Neural cell (in vitro differentiated cells): Measurements from ENCODE around the gene SMARCA4. TPM values are rescaled to one million over a fixed set of nuclear protein-coding genes. Genes with fewer than 3 reads are reported as not detected.

Experiments
- H2AFZ ChIP-seq: fragments of 200-600, 300-800 bp; sonication (generic), shearing (Covaris generic); 2 replicates; pipeline ENCODE4 v1.6.0; 2014; ENCODE audit warnings: low read depth, mild to moderate bottlenecking, antibody characterized with exemption, low read length, moderate library complexity
- H3F3A ChIP-seq: fragments of 200-600 bp; shearing (Covaris generic); 2 replicates; pipeline ENCODE4 v1.6.1; 2016; ENCODE audit warnings: mild to moderate bottlenecking, moderate library complexity, mixed read lengths, antibody characterized with exemption, low read length; ENCODE audit not compliant: insufficient read depth, poor library complexity, severe bottlenecking
- H3K27ac ChIP-seq: fragments of 200-600, 300-800 bp; sonication (generic), shearing (Covaris generic); 2 replicates; pipeline ENCODE4 v1.5.1; 2014; ENCODE audit warnings: mild to moderate bottlenecking, low read length, moderate library complexity
- H3K27me3 ChIP-seq: fragments of 300-800, 200-600 bp; sonication (generic), shearing (Covaris generic); 2 replicates; pipeline ENCODE4 v1.6.0; 2014; ENCODE audit warnings: mild to moderate bottlenecking, low read depth, low read length, moderate library complexity; ENCODE audit not compliant: insufficient read depth
- H3K36me3 ChIP-seq: fragments of 300-800, 200-600 bp; sonication (generic), shearing (Covaris generic); 2 replicates; pipeline ENCODE4 v1.5.1; 2014; ENCODE audit warnings: mild to moderate bottlenecking, antibody characterized with exemption, low read length, moderate library complexity; ENCODE audit not compliant: insufficient read depth
- H3K4me2 ChIP-seq: fragments of 300-800, 200-600 bp; sonication (generic), shearing (Covaris generic); 2 replicates; pipeline ENCODE4 v1.6.0; 2014; ENCODE audit warnings: mild to moderate bottlenecking, low read length
- H3K4me3 ChIP-seq: fragments of 300-800, 200-600 bp; sonication (generic), shearing (Covaris generic); 2 replicates; pipeline ENCODE4 v1.5.1; 2014; ENCODE audit warnings: mild to moderate bottlenecking, low read length, moderate library complexity
- H3K79me2 ChIP-seq: fragments of 200-600 bp; shearing (Covaris generic); replicated peaks from 2 replicates; pipeline ENCODE4 v1.6.0; 2014; ENCODE audit warnings: mild to moderate bottlenecking, low read length, moderate library complexity; ENCODE audit not compliant: insufficient read depth
- H3K9ac ChIP-seq: fragments of 300-800, 200-600 bp; sonication (generic), shearing (Covaris generic); 2 replicates; pipeline ENCODE4 v1.6.1; 2016; ENCODE audit warnings: mild to moderate bottlenecking, low read length, mixed read lengths
- H3K9me2 ChIP-seq: fragments of 200-600 bp; shearing (Covaris generic); 2 replicates; pipeline ENCODE4 v1.6.1; 2016; ENCODE audit warnings: mild to moderate bottlenecking, low read length, mixed read lengths; ENCODE audit not compliant: insufficient read depth
- H3K9me3 ChIP-seq: fragments of 200-600, 300-800 bp; sonication (generic), shearing (Covaris generic); 2 replicates; pipeline ENCODE4 v1.6.1; 2016; ENCODE audit warnings: mild to moderate bottlenecking, mixed run types, low read length, moderate library complexity, mixed read lengths
- H4K20me1 ChIP-seq: fragments of 200-600 bp; shearing (Covaris generic); 2 replicates; pipeline ENCODE4 v1.6.1; 2016; ENCODE audit warnings: mild to moderate bottlenecking, mixed run types; ENCODE audit not compliant: insufficient read depth
- EP300 ChIP-seq: fragments of 450-650 bp; conservative IDR thresholded peaks from 2 replicates; pipeline ENCODE4 v1.6.1; 2014; ENCODE audit warnings: antibody characterized with exemption, mild to moderate bottlenecking, moderate library complexity; ENCODE audit not compliant: poor library complexity, severe bottlenecking
- EZH2 ChIP-seq: fragments of 200-600, 300-800 bp; shearing (Covaris generic), sonication (generic); IDR thresholded peaks from 2 replicates; pipeline ENCODE4 v1.6.1; 2014; ENCODE audit warnings: antibody characterized with exemption, low read length, borderline replicate concordance, mild to moderate bottlenecking; ENCODE audit not compliant: insufficient read depth, poor library complexity, severe bottlenecking
- MXI1 ChIP-seq: fragments of 450-650 bp; conservative IDR thresholded peaks from 2 replicates; pipeline ENCODE4 v1.6.1; 2014; ENCODE audit warnings: antibody characterized with exemption, mild to moderate bottlenecking; ENCODE audit not compliant: poor library complexity, severe bottlenecking
- POLR2AphosphoS5 ChIP-seq: IDR thresholded peaks from 2 replicates; pipeline ENCODE4 v1.6.1; 2012
- RAD21 ChIP-seq: fragments of 450-650 bp; conservative IDR thresholded peaks from 2 replicates; pipeline ENCODE4 v1.6.1; 2014; ENCODE audit warnings: antibody characterized with exemption, mild to moderate bottlenecking, moderate library complexity
- SMC3 ChIP-seq: fragments of 450-650 bp; conservative IDR thresholded peaks from 2 replicates; pipeline ENCODE4 v1.6.1; 2014; ENCODE audit warnings: antibody characterized with exemption, mild to moderate bottlenecking, moderate library complexity; ENCODE audit not compliant: poor library complexity
- TAF1 ChIP-seq: IDR thresholded peaks from 2 replicates; pipeline ENCODE4 v1.6.1; 2012; ENCODE audit warnings: low read depth
- polyA plus RNA-seq: library from polyadenylated mRNA; depleted of rRNA; stranded (reverse); fragments of >200 nt; gene quantifications from 2 replicates; pipeline ENCODE4 v1.2.3, GENCODE V29; 2014
- TF ChIP-seq, protein P1 (sequence below): IDR thresholded peaks from 2 replicates; pipeline ENCODE4 v1.6.1; 2012; ENCODE audit warnings: borderline replicate concordance
- TF ChIP-seq, protein P2 (sequence below): fragments of 450-650 bp; IDR thresholded peaks from 2 replicates; pipeline ENCODE4 v1.5.1; 2014; ENCODE audit warnings: antibody characterized with exemption, mild to moderate bottlenecking, moderate library complexity; ENCODE audit not compliant: poor library complexity, severe bottlenecking

SMARCA4 gene
- polyA plus RNA-seq, 1 donor from 2014 or later, result 97.3 TPM

DNA sequence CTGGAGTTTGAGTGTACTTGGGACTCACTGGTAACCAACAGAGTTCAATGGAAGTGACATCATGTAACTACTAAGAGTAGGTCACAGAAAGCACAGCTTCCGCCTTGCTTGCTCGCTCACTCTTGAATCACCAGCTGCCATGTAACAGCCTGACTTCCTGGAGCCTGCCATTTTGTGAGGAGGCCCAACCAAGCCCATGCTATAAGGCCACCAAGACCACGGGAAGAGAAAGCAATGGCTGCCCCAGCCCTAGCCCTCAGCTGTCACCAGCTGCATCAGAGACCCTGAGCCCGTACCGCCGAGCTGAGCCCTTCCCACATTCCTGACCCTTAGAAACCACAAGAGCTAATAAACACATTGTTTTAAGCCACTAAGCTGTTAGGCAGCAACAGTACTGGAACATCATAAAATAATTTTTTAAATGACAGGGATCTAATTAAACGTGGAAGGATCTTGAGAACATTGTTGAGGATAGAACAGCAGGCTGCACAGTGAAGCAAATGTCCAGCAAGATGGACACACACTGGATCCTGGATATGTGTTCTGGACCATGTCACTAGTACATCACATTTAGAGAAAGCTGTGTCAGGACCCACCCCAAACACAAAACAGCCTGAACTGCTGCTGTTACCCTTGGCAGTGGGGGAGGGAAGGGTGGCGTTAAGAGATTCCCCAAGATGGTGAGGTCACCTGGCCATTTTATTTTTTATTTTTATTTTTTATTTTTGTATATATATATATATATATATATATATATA, 106.7 kb downstream of the SMARCA4 start:
- no peaks in the 10 kb centered on the region for H3K79me2 ChIP-seq
- H2AFZ ChIP-seq, result no peak overlapping the region
- no peak overlapping the region for H3K4me2 ChIP-seq
- no peak overlapping the region for H3K9ac ChIP-seq
- H3K36me3 ChIP-seq, result peaks cover 4% of the 10 kb centered on the region
- no peak overlapping the region for H3K27ac ChIP-seq
- no peaks in the 10 kb centered on the region for H4K20me1 ChIP-seq
- H3K9me3 ChIP-seq, result no peaks in the 10 kb centered on the region
- no peak overlapping the region for H3K4me3 ChIP-seq
- no peaks in the 10 kb centered on the region for H3F3A ChIP-seq
- no peak for TF ChIP-seq POLR2AphosphoS5
- no peak for TF ChIP-seq EZH2
- TF ChIP-seq, protein P1, sequence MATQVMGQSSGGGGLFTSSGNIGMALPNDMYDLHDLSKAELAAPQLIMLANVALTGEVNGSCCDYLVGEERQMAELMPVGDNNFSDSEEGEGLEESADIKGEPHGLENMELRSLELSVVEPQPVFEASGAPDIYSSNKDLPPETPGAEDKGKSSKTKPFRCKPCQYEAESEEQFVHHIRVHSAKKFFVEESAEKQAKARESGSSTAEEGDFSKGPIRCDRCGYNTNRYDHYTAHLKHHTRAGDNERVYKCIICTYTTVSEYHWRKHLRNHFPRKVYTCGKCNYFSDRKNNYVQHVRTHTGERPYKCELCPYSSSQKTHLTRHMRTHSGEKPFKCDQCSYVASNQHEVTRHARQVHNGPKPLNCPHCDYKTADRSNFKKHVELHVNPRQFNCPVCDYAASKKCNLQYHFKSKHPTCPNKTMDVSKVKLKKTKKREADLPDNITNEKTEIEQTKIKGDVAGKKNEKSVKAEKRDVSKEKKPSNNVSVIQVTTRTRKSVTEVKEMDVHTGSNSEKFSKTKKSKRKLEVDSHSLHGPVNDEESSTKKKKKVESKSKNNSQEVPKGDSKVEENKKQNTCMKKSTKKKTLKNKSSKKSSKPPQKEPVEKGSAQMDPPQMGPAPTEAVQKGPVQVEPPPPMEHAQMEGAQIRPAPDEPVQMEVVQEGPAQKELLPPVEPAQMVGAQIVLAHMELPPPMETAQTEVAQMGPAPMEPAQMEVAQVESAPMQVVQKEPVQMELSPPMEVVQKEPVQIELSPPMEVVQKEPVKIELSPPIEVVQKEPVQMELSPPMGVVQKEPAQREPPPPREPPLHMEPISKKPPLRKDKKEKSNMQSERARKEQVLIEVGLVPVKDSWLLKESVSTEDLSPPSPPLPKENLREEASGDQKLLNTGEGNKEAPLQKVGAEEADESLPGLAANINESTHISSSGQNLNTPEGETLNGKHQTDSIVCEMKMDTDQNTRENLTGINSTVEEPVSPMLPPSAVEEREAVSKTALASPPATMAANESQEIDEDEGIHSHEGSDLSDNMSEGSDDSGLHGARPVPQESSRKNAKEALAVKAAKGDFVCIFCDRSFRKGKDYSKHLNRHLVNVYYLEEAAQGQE, result no peak
- TF ChIP-seq, protein P2, sequence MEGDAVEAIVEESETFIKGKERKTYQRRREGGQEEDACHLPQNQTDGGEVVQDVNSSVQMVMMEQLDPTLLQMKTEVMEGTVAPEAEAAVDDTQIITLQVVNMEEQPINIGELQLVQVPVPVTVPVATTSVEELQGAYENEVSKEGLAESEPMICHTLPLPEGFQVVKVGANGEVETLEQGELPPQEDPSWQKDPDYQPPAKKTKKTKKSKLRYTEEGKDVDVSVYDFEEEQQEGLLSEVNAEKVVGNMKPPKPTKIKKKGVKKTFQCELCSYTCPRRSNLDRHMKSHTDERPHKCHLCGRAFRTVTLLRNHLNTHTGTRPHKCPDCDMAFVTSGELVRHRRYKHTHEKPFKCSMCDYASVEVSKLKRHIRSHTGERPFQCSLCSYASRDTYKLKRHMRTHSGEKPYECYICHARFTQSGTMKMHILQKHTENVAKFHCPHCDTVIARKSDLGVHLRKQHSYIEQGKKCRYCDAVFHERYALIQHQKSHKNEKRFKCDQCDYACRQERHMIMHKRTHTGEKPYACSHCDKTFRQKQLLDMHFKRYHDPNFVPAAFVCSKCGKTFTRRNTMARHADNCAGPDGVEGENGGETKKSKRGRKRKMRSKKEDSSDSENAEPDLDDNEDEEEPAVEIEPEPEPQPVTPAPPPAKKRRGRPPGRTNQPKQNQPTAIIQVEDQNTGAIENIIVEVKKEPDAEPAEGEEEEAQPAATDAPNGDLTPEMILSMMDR, result no peak
- TF ChIP-seq TAF1, result no peak
- TF ChIP-seq RAD21, result no peak
- TF ChIP-seq SMC3, result no peak
- no peak for TF ChIP-seq EP300
- TF ChIP-seq MXI1, result no peak
- no peaks in the 10 kb centered on the region for H3K9me2 ChIP-seq
- H3K27me3 ChIP-seq, result no peaks in the 10 kb centered on the region

DNA sequence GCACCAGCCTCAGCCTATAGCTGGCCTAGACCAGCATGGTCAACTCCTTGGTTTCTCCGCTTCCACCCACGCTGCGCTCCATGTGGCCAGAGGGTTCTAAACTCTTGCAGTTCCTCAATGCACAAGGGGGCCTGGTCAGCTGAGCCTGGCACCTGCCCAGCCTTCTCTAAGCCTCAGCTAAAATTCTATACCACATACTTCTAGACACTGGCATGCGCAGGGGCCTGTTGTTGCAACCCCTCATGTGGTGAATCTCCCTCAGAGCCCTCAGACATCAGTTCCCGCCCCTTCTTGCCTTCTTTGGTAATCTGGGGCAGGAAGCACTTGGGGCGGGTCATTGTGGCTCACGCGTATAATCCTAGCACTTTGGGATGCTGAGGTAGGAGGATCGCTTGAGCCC, 108.7 kb downstream of the SMARCA4 start:
- TF ChIP-seq EZH2 (no peak), RAD21 (no peak), SMC3 (no peak), TAF1 (no peak), MXI1 (no peak), POLR2AphosphoS5 (peak; percentile 7)
- TF ChIP-seq, protein P2, result no peak
- TF ChIP-seq, protein P1, result no peak

More for the DNA sequence above, 108.7 kb downstream of the SMARCA4 start:
- Histone ChIP-seq H3K36me3 (peaks cover 4% of the 10 kb centered on the region), H3K27me3 (no peaks in the 10 kb centered on the region), H3K4me2 (no peak overlapping the region), H3K27ac (no peak overlapping the region), H3K9ac (no peak overlapping the region), H3K4me3 (no peak overlapping the region), H3K9me2 (no peaks in the 10 kb centered on the region), H3F3A (no peaks in the 10 kb centered on the region), H3K79me2 (no peaks in the 10 kb centered on the region), H2AFZ (no peak overlapping the region), H4K20me1 (no peaks in the 10 kb centered on the region), H3K9me3 (no peaks in the 10 kb centered on the region)
